Jurkat, Clone E6-1 (cell line): ENCODE results near the gene SP140. TPM values are rescaled to one million over a fixed set of nuclear protein-coding genes. Genes with fewer than 3 reads are reported as not detected.

ENCODE experiments used
- DNase-seq: peaks from one replicate; pipeline ENCODE4 v3.0.0-alpha.2; 2011; ENCODE audit warnings: low read depth, low spot score
- H3K4me3 ChIP-seq: 2 replicates; pipeline ENCODE4 v1.5.1; 2011; ENCODE audit warnings: mild to moderate bottlenecking, low read length, control low read depth, moderate library complexity
- polyA plus RNA-seq: library from polyadenylated mRNA; unstranded; fragments of >200 nt; gene quantifications from one replicate; pipeline ENCODE4 v1.2.1, GENCODE V29; 2012; ENCODE audit warnings: missing spikeins; ENCODE audit not compliant: insufficient read length, insufficient read depth

Gene SP140
- polyA plus RNA-seq, result 0.97 TPM

DNA sequence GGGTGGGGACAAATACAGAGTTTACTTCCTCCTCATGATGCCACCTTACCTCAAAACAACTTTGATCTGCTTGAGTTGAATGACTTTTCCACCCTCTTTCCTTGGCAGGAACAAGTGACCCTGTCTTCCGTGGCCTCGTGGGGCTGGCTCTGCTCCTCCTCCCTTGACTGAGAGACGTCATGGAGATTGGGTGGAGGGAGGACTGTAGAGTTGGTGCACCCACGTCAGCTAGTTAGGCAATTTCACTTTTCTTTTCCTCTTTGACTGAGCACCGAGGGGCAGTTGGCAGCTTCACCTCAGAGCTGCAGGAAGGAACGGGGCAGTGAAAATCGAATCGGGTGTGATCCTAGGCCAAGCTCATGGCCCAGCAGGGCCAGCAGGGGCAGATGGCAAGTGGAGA is at the start of gene SP140:
SP140 (plus strand) TSS at position 251 of the 400 bp plus-strand sequence; CDS start at position 360, 109 bp downstream.
- no peak for DNase-seq
- no peak within 1 kb of the TSS for H3K4me3 ChIP-seq

DNA sequence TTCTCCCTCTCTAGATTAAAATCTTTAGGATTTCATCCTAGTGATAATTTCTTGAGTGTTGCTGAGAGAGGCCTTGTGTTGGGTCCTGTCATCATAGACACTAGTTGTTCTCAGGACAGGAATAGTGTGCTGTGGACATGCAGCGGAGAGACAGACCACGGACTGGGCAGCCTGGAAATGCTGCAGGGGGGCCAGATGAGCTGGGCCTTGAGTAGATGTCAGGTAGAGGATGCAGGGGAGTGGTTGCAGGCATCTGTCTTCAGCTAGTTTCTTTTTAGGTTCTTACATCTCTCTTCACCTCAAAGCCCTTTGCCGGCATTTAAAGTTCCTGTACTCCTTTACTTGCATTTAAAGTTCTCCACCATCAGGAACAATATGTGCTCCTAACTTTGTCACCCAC is 48.5 kb upstream of the SP140 start:
- no peak for DNase-seq
- H3K4me3 ChIP-seq, result no peak overlapping the region

DNA sequence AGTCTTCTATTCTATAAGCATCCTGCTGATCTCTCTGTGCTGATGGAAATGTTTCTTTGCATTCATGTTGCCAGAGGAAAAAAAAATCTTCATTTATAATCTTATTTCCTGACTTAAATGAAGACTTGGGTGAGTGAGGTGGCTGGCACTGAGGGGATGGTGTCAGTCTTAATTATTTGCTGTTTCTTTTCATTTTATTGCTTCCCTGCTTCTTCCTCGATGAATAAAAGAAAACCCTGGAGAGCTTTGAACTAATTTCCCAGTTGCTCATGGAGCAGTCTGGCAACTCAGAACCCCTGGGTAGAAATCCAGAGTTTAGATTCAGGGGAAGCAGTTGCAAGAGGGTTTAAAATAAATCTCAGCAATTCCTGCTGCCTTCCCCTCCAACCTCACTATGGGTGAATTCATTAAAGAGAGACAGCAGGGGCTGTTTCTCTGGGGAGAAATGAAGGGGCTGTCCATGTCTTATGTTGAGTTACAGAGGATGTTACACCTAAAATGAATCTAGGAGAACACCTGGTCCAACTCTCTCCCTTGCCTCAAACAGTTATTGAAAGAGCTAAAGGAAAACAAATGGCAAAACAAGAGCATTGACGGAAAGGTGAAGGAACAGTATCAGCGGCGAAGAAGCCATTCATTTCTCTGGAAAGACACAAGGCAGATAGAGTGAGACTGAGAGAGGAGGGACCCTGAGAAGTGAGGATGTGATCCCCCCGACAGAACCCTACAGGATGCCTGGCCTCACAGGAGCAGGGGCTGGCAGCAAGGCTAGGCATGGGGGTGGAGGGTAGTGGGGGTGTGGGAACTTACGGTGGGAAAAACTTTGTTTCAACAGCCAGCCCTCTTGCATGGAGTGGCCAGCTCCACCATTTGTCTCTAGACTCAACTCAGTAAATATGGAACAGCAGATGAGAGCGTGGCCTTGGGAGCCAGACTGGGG is 46.7 kb upstream of the SP140 start:
- no peak for DNase-seq
- no peak overlapping the region for H3K4me3 ChIP-seq

DNA sequence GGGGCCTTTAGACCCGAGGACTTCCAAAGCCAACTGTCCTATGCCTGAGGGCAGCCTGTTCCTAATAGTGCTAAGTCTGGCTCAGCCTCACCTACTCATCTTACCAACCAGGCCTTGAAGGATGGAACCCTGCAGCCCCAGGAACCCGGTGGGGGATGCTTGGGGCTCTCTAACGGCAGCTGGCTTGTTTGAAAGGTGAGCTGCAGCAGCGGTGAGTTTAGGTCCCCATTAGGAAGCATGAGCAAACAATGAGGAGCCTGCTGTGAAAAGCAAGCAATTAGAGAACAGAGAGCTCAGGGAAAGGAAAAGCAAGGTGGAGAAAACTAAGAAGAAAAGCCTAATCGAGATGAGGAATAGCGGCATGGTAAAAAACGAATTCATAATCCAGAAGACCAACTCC is 45.6 kb upstream of the SP140 start:
- H3K4me3 ChIP-seq, result no peak overlapping the region
- DNase-seq, result no peak

DNA sequence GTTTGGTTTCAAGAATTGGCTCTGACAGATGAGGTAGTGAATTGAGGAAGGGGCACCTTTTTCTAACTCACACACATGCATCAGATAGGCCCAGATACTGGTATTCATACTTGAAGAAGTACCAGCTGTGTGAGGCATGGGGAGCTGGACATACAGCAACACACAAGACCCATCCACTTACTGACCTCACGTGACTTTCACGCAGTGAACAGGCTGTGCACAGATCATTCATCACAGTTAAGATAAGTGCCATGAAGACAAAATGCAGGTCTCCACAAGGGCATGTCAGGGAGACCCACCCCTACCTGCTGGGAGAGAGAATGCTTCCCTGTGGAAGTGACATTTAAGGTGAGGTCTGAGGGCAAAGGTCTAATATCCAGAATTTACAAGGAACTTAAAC is 44.3 kb upstream of the SP140 start:
- DNase-seq, result no peak
- no peak overlapping the region for H3K4me3 ChIP-seq

DNA sequence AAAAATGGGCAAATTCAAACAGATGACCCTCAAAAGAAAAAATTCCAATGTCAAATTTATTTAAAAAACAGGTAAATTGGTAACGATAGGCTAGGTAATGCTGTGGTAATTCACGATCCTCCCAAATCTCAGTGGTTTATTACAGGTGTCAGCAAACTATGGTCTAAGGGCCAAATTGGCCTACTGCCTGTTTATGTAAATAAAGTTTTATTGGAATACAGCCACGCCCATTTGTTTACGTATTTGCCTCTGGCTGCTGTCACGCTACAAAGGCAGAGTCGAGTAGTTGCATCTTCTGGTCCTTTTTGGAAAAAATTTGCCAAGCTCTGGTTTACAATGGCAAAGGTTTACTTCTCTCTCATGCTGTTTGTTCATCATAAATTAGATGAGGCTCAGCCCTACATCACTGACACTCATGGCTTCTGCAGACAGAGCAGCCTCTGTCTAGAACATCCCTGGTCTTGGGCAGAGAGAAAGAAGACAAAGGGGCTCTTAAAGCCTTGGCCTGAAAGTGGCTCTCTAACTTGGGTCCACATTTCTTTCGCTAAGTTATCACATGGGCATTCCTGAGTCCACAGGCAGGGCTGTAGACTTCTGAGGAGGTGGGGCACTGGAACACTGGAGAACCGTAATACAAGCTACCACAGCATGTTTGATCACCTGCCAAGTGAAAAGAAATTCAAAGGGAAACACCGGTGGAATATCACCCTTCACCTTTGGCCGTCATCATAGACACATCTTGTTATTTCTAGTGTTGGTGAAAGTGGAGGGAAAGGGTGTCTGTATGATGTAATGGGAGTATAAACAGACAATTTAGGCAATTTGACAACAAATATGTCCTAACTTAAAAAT is 40.6 kb upstream of the SP140 start:
- DNase-seq, result no peak
- H3K4me3 ChIP-seq, result no peak overlapping the region

DNA sequence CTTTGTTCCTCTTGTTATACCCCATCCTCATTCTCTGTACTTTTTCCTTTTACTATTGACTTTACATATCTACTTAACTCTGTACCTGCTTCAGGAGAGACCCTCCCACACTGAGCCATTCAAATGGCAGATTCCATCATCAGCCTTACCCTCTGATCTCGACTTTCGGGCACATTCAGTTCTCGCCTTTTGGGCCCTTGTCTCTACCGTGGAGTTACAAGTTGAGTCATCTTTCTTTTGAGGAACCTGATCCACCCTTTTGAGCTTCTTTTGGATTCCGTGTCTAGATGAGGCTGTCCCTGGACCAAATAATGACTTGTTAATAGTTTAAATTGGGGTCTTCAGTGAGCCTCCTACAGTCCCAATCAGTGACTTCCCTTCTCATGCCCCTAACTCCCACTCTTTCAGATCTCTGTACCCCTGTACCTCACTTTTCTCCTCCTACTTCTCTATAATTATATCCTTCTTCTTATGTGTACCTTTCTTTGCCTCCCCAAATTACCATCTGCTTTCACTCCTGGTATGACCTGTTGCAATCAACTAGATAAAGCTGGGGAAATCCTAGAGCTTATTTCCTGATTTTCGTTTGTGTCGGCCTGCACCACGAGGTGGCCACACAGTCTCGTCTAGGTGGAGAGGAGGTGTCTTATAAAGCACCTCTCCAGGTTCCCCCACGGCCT is 23.0 kb upstream of the SP140 start:
- no peak for DNase-seq
- no peak overlapping the region for H3K4me3 ChIP-seq

DNA sequence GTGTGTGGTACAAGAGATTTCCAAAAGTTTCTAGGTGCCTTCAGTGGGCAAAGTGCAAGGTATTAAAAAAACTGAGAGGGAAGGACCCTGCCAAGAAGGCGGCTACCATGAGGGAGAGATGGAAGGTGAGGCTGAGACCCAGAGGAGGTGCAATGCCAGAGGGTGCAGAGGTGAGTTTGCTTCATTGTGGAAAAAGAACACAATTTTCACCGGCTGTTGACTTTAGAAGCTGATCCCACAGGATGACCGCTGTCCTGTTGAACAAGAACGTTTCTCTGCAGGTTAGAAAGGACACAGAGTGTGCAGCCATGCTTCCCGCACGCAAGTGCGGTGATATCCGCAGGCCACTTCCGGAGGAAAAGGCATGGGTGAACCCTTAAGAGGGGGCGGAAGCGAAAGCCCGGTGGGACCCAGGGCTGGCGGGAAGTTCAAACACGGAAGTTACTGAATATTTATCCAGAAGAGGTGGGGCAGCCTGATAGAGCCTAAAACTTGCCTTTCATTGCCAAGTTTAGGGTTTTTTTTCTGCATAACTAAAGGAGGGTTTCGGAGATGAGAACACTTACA is 22.3 kb upstream of the SP140 start:
- H3K4me3 ChIP-seq, result no peak overlapping the region
- no peak for DNase-seq

DNA sequence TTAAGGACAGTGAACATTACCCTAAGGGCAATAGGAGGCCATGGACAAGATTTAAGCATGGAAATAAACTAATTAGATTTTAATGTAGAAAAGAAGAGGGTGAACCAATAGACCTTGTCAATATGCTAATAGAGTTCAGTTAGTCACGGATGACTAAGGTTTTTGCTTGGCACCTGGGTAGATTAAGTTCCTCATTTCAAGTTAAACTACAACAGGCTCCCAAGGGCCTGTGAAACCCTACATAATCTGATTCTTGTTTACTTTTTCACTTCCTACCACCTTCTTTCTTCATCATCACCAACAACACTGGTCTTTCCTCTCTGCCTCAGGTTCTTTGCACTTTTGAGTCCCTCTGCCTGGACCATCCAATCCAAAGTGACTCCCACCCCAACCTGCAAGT is 20.5 kb upstream of the SP140 start:
- no peak overlapping the region for H3K4me3 ChIP-seq
- no peak for DNase-seq

DNA sequence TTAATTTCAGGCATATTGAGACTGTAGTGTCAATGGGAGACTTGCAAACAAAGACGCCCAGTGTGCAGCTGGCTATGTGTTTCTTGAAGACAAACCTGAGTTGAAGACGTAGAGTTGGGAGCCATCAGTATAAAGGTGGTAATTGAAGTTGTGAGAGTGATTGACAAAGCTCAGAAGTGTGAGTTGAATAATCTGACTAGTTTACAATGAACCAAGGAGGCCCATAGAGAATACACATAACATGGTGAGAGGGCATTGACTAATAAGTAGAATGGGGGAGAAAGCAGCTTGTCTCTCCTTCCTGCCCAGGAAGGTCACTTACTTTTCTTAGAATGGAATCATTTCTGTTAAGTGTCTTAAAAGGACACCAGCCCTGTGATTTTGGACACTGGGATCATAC is 19.8 kb upstream of the SP140 start:
- H3K4me3 ChIP-seq, result no peak overlapping the region
- DNase-seq, result no peak

DNA sequence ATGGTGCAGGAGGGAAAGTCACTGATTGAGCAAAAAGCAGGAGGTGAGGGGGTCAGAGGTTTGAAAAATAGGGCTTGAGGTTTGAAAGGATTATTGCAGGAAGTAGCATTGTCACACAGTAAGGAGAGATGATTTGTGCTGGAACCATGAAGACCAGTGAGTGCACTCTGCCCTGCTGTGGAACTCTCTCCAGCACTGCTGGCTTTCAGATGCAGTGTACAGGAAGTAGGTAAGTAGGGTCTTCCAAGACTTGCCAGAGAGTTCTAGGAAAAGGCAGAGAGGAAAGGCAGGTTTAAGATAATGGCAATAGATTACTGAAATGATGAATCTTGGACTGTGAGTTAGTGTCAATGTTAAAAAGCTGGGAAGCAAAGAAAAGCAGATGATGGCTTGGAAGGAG is 17.0 kb upstream of the SP140 start:
- H3K4me3 ChIP-seq, result no peak overlapping the region
- DNase-seq, result no peak

DNA sequence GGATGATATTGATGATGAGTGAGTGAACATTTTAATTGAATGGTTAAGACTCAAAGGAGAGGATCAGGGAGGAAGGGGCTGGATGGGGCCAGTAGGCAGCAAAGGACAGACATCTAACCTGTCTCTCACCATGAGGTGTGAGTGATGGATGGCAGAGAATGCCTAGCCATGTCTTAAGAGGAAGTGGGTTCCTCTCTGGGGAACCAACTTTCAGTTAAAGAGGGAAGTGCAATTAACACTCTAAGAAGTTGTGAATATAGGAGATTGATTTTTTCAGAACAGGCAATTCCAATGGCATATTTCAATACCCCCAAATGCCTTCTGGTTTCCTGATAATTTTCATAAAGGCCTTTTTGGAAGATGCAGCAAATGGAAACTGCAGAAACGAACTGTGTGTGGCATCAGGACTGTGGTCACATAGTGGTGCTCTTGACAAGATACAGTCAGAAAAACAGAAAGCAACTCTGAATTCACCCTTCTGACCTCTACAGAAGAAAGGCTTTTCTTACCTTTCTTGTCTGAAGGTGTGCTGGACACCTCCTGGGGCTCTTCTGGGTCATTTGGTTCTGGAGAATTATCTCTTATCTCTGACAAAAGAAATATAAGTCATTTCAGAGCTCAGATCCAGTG is 16.0 kb upstream of the SP140 start:
- no peak overlapping the region for H3K4me3 ChIP-seq
- DNase-seq, result peak; percentile 54

DNA sequence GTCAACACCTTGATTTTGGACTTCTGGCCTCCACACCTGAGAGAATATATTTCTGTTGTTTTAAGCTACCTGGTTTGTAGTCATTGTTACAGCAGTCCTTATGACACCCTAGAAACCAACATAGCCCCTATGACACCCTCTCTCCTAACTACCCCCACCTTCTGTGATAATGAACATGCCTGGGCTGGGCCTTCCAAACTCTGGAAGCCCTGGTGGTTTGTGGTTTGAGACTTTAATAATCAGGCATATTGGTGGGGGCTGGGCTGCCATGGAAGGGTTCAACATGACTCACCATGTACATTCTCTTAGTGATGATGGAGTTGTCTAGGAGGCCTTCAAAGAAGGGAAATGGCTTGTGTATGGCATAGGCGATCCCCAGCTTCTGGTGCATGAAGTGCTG is 9.0 kb upstream of the SP140 start:
- no peak overlapping the region for H3K4me3 ChIP-seq
- peak; percentile 21 for DNase-seq

DNA sequence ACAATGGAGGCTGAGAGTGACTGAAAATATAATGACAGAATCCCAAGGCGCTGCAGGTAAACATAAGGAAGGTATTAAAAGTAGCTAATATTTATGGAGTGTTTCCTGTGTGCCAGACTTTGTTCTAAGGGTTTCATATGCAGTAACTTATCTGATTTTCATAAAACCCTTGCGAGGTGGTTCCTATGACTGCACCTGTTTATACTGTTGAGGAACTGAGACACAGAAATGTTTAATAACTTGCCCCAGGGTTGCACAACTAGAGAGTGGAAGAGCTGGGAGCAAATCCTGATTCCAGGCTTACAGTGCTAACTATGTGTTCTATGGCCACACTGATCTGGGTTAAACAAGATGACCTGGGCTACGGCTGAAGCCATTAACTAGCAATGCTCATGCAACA is 8.1 kb upstream of the SP140 start:
- no peak for DNase-seq
- H3K4me3 ChIP-seq, result no peak overlapping the region

DNA sequence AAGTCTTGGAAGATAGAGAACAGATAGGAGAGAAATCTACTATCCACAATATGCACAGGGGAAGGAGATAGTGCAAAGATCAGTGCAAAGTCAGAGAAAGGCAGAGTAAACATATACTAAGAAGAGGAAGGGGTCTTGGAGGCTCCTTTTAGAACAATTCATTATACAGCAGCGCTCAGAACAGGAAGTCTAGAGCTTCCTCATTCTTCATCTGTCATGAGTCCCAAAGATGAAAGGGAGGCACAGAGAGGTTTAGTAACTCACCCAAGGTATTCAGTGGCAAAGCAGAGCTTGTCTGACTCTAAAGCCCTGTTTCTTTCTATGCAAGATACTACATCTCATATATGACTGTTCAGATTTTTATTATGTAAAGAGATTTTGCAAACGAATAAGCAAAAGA is 7.1 kb upstream of the SP140 start:
- peak; percentile 71 for DNase-seq
- H3K4me3 ChIP-seq, result peak overlapping the region; percentile 66

DNA sequence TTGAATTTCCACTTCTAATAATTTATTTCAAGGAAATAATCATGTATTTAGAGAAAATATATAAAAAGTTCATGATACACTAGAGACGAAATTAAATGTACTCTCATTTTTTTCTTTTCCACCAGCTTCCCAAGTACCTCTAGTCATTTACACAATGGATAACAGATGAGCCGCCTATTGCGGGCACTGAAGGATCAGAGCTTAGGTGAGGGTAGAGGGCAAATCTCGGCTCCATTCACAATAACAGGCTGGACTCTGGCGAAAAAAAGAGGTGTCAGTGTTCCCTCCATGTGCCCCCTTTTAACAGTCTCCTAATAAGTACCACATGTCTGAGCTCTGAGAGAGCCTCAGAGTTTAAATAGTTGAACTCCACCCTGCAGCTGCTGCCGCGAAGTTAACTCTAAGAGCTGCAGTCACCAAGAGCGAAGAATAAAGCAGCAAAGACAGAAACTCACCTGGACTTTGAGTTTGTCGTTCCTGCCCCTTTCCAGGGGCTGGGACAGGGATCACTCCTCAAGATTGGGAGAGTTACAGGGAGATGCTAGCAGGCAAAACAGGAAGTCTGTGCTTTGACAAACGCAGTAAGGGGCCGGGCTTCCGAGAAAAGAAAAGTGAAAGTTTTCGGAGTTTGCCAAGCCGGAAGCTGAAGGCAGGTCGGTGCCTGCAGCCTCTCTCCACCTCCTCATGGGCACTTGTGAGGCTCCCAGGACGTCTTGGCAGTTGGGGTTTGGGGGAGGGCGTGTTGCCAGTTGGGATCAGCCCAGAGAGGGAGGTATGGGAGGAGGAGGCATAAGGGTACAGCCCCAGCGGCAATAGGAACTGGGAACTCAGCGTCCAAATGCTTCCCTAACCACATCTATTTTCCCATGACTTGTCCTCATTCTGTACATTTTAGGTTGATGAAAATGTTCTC is 5.9 kb upstream of the SP140 start, which contains the start of gene SP110:
SP110 (minus strand) TSS at position 566 of the 913 bp plus-strand sequence. CDS start 3,057 bp downstream, outside the sequence.
- peak; percentile 79 for DNase-seq
- peak within 1 kb of the TSS; percentile 66 for H3K4me3 ChIP-seq

DNA sequence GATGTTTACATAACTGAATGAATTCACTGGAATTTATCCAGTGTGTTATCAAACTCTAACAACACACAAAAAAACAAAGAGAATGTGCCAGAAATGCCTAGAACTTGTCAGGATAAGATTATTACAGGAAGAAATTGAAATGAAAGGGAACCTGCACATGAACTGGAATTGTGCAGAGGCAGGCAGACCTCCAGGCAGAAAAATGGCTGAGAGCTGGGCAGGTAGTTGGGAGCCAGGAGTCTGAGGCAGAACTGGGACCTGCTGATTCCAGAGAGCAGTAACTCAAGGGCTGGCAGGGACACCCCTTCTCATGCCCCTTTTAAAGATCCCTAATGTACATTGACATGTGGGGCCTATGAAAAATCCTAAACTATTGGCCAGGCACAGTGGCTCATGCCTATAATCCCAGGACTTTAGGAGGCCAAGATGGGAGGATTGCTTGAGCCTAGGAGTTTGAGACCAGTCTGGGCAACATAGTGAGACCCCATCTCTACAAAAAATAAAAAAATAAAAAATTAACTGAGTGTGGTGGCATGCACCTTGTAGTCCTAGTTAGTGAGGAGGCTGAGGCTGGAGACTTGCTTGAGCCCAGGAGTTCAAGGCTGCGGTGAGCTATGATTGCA is 5.1 kb upstream of the SP140 start:
- DNase-seq, result no peak
- peak overlapping the region; percentile 66 for H3K4me3 ChIP-seq
